HepG2 (cell line): ENCODE results near the gene QRFPR. TPM values are rescaled to one million over a fixed set of nuclear protein-coding genes. Genes with fewer than 3 reads are reported as not detected.

ENCODE experiments used
- ATAC-seq: fragments of 200-7000 bp; cut with Tn5 transposase; 3 replicates; pipeline ENCODE4 v1.9.1; 2020; ENCODE audit warnings: mild to moderate bottlenecking, moderate library complexity
- BruUV-seq: library from RNA; stranded (reverse); fragments of 400-500 nt; replicated peaks from 2 replicates; lab custom pipeline; 2021; lab: Mats Ljungman, UMichigan
- CTCF ChIA-PET: fragments of 300-600 bp; formaldehyde crosslinking; extraction: SDS; loops from one replicate; lab custom pipeline; 2021; ENCODE audit warnings: low total read pairs, inconsistent platforms, low intra/inter-chr PET ratio; lab: Yijun Ruan, JAX
- POLR2A ChIA-PET: fragments of 350-600 bp; sonication (Branson Sonifier 250); formaldehyde crosslinking; loops from one replicate; lab custom pipeline; 2020; ENCODE audit warnings: antibody characterized with exemption, inconsistent platforms; lab: Yijun Ruan, JAX
- DNase-seq: peaks from one replicate; pipeline ENCODE4 v3.0.0-alpha.2; 2015; ENCODE audit warnings: low spot score
- FAIRE-seq: peaks from 3 replicates; lab custom pipeline; 2011; peaks lifted over from hg19 to GRCh38; lab: Jason Lieb, UNC
- H2AFZ ChIP-seq: one replicate; pipeline ENCODE4 v1.6.1; 2011; ENCODE audit warnings: low read length, inconsistent platforms
- H3K27ac ChIP-seq: fragments of 300-600 bp; 3 replicates; pipeline ENCODE4 v1.8.0; 2011; ENCODE audit warnings: mixed run types, mild to moderate bottlenecking, mixed read lengths, low read length, inconsistent platforms; ENCODE audit not compliant: insufficient read depth; ENCODE audit errors: extremely low read length
- H3K27me3 ChIP-seq, 2 experiments: fragments of 200-600 bp in 1 of 2; 2 replicates in 1 of 2; 3 replicates in 1 of 2; pipeline versions ENCODE4 v1.6.0 to v1.8.0; 2011; ENCODE audit warnings: low read length in 2 of 2, mild to moderate bottlenecking in 2 of 2, moderate library complexity in 2 of 2, inconsistent platforms in 1 of 2; ENCODE audit not compliant: insufficient read depth in 2 of 2, control insufficient read depth in 1 of 2
- H3K36me3 ChIP-seq, 2 experiments: fragments of 200-600 bp in 1 of 2; replicated peaks in 1 of 2; 2 replicates in 1 of 2; 3 replicates in 1 of 2; pipeline versions ENCODE4 v1.5.1 to v1.8.0; 2011; ENCODE audit warnings: low read length in 2 of 2, inconsistent platforms in 1 of 2; ENCODE audit not compliant: insufficient read depth in 2 of 2, control insufficient read depth in 1 of 2
- H3K4me1 ChIP-seq: 2 replicates; pipeline ENCODE4 v1.5.1; 2012; ENCODE audit warnings: low read length, inconsistent platforms; ENCODE audit not compliant: insufficient read depth
- H3K4me2 ChIP-seq: 2 replicates; pipeline ENCODE4 v1.6.0; 2011; ENCODE audit warnings: low read depth, low read length, inconsistent platforms
- H3K4me3 ChIP-seq, 3 experiments: fragments of 200-600 bp in 1 of 3; sonication (generic), shearing (Covaris generic) in 1 of 3; replicated peaks in 1 of 3; 2 replicates each; pipeline ENCODE4 v1.5.1; 2011 to 2016; ENCODE audit warnings: low read length in 3 of 3, inconsistent platforms in 2 of 3, low read depth in 2 of 3, mild to moderate bottlenecking in 2 of 3, control low read depth in 1 of 3, mixed read lengths in 1 of 3; ENCODE audit not compliant: insufficient read depth in 1 of 3
- H3K79me2 ChIP-seq: one replicate; pipeline ENCODE4 v1.6.1; 2011; ENCODE audit warnings: low read length, inconsistent platforms; ENCODE audit not compliant: insufficient read depth
- H3K9ac ChIP-seq: 2 replicates; pipeline ENCODE4 v1.6.0; 2011; ENCODE audit warnings: mild to moderate bottlenecking, low read depth, low read length, inconsistent platforms; ENCODE audit not compliant: insufficient read depth
- H3K9me3 ChIP-seq: 2 replicates; pipeline ENCODE4 v1.5.1; 2012; ENCODE audit warnings: mild to moderate bottlenecking, low read length
- H4K20me1 ChIP-seq: 2 replicates; pipeline ENCODE4 v1.6.0; 2011; ENCODE audit warnings: inconsistent platforms, mild to moderate bottlenecking, low read length, moderate library complexity; ENCODE audit not compliant: insufficient read depth
- AKAP8 ChIP-seq: sonication (generic); formaldehyde crosslinking; IDR thresholded peaks from 2 replicates; pipeline ENCODE4 v1.5.1; 2020; ENCODE audit warnings: mild to moderate bottlenecking, missing genetic modification reagents
- MLLT10 ChIP-seq: sonication (generic); formaldehyde crosslinking; IDR thresholded peaks from 2 replicates; pipeline ENCODE4 v1.4.0; 2020; ENCODE audit warnings: missing genetic modification reagents
- NCOA2 ChIP-seq: sonication (generic); formaldehyde crosslinking; IDR thresholded peaks from 2 replicates; pipeline ENCODE4 v1.8.0; 2022; ENCODE audit warnings: inconsistent platforms
- NFE2L1 ChIP-seq: sonication (generic); formaldehyde crosslinking; IDR thresholded peaks from 2 replicates; pipeline ENCODE4 v1.4.0; 2020; ENCODE audit warnings: missing genetic modification reagents, mild to moderate bottlenecking, borderline replicate concordance
- NFYC ChIP-seq: IDR thresholded peaks from 2 replicates; pipeline ENCODE4 v1.6.1; 2016; ENCODE audit warnings: missing genetic modification reagents, missing compliant biosample characterization
- PHF8 ChIP-seq: sonication (generic); formaldehyde crosslinking; IDR thresholded peaks from 2 replicates; pipeline ENCODE4 v1.5.0; 2020; ENCODE audit warnings: missing genetic modification reagents
- ZNF333 ChIP-seq: sonication (generic); formaldehyde crosslinking; IDR thresholded peaks from 2 replicates; pipeline ENCODE4 v1.4.0; 2020; ENCODE audit warnings: mild to moderate bottlenecking, missing genetic modification reagents, borderline replicate concordance
- ZNF441 ChIP-seq: sonication (generic); formaldehyde crosslinking; IDR thresholded peaks from 2 replicates; pipeline ENCODE4 v1.7.0; 2021; ENCODE audit warnings: missing genetic modification reagents, borderline replicate concordance
- ZNF549 ChIP-seq: sonication (generic); formaldehyde crosslinking; IDR thresholded peaks from 2 replicates; pipeline ENCODE4 v1.5.0; 2020; ENCODE audit warnings: missing genetic modification reagents
- ZNF567 ChIP-seq: sonication (generic); formaldehyde crosslinking; IDR thresholded peaks from 2 replicates; pipeline ENCODE4 v1.8.1; 2023; ENCODE audit warnings: mild to moderate bottlenecking, missing genetic modification reagents, borderline replicate concordance
- ZNF619 ChIP-seq: sonication (generic); formaldehyde crosslinking; IDR thresholded peaks from 2 replicates; pipeline ENCODE4 v1.4.0; 2020; ENCODE audit warnings: mild to moderate bottlenecking, missing genetic modification reagents
- ZNF780A ChIP-seq: sonication (generic); formaldehyde crosslinking; IDR thresholded peaks from 2 replicates; pipeline ENCODE4 v1.8.0; 2022; ENCODE audit warnings: mild to moderate bottlenecking, missing genetic modification reagents, moderate library complexity
- ZNF83 ChIP-seq: sonication (generic); formaldehyde crosslinking; IDR thresholded peaks from 2 replicates; pipeline ENCODE4 v1.4.0; 2020; ENCODE audit warnings: missing genetic modification reagents, mild to moderate bottlenecking, borderline replicate concordance
- WGBS: methylation state at CpG from one replicate; pipeline ENCODE4 v1.1.6; 2017; ENCODE audit warnings: low lambda C conversion rate; 5-methylcytosine and 5-hydroxymethylcytosine counted together
- in situ Hi-C: cut with HindIII; loops from 2 replicates; pipeline ENCODE4 v1.10.0; 2017; ENCODE audit warnings: low pct_unique_long_range_greater_than_20kb; ENCODE audit not compliant: extremely low pct_ligation_motif_present
- intact Hi-C: fragments of 100-400 bp; cut with micrococcal nuclease; formaldehyde crosslinking; loops from one replicate; pipeline ENCODE4 v1.10.0; 2022; ENCODE audit not compliant: unreplicated experiment
- polyA plus RNA-seq, 8 experiments: library from polyadenylated mRNA; depleted of rRNA in 3 of 8; stranded (reverse) in 7 of 8; unstranded in 1 of 8; fragments of >200 nt; fragmentation: Illumina TruSeq in 4 of 8; extraction: Trizol in 4 of 8; gene quantifications; 2 replicates each; pipeline versions ENCODE4 v1.2.1 to v1.2.3, GENCODE V29; 2011 to 2016; ENCODE audit warnings: low read depth in 4 of 8, missing spikeins in 1 of 8, mixed read lengths in 1 of 8; ENCODE audit not compliant: insufficient read depth in 1 of 8
- total RNA-seq, 5 experiments: library from RNA; depleted of rRNA; stranded (reverse); fragments of >200 nt; fragmentation: Illumina TruSeq; extraction: Trizol; gene quantifications; 2 replicates each; pipeline ENCODE4 v1.2.3, GENCODE V29; 2016; ENCODE audit warnings: low read depth in 1 of 5
- TF ChIP-seq, protein P1 (sequence below): sonication (generic); formaldehyde crosslinking; conservative IDR thresholded peaks from 2 replicates; pipeline ENCODE4 v1.4.0; 2020; ENCODE audit warnings: missing genetic modification reagents
- TF ChIP-seq, protein P2 (sequence below): sonication (generic); formaldehyde crosslinking; IDR thresholded peaks from 2 replicates; pipeline ENCODE4 v1.5.1; 2020; ENCODE audit warnings: missing genetic modification reagents, mild to moderate bottlenecking, borderline replicate concordance

The QRFPR gene
- total and polyA plus RNA-seq, 2 of the 13 experiments (the other 11 are each of a cell fraction or from before 2014, with no cell fraction given), result not detected

DNA sequence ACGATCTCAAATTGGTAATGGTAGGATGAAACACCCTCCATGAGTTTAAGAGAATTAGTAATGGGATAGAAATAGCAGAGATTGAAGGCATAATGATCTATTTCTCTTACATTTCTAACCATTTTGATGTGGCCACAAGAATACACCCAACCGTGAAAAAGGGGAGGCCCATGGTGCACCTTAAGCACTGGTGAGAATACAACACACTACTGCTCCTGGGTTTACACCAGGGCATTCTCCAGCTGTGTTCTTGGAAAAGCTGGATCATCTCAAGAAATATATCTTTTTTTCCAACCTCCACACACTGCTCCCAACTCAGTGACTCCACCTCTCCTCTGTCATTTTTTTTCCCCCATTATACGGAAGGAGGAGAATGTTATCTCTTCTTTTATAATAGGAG is 1.5 kb downstream of the QRFPR start:
- no peak for FAIRE-seq
- no peak for DNase-seq
- Histone ChIP-seq H3K27me3 (peaks cover 1 to 21% of the 10 kb centered on the region in 2 experiments; a peak in 3 of 5 replicates), H3K9me3 (no peaks in the 10 kb centered on the region), H3K36me3 (no peaks in the 10 kb centered on the region), H4K20me1 (no peaks in the 10 kb centered on the region), H2AFZ (no peak overlapping the region), H3K9ac (no peak overlapping the region), H3K4me3 (no peak overlapping the region), H3K4me1 (no peaks in the 10 kb centered on the region), H3K79me2 (no peaks in the 10 kb centered on the region), H3K4me2 (no peak overlapping the region), H3K27ac (no peak overlapping the region)
- no peak for ATAC-seq
- no peak for TF ChIP-seq ZNF567 (CRISPR knock-in tag)
- TF ChIP-seq, protein P1, sequence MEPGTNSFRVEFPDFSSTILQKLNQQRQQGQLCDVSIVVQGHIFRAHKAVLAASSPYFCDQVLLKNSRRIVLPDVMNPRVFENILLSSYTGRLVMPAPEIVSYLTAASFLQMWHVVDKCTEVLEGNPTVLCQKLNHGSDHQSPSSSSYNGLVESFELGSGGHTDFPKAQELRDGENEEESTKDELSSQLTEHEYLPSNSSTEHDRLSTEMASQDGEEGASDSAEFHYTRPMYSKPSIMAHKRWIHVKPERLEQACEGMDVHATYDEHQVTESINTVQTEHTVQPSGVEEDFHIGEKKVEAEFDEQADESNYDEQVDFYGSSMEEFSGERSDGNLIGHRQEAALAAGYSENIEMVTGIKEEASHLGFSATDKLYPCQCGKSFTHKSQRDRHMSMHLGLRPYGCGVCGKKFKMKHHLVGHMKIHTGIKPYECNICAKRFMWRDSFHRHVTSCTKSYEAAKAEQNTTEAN (CRISPR knock-in tag), result no peak
- TF ChIP-seq, protein P2, sequence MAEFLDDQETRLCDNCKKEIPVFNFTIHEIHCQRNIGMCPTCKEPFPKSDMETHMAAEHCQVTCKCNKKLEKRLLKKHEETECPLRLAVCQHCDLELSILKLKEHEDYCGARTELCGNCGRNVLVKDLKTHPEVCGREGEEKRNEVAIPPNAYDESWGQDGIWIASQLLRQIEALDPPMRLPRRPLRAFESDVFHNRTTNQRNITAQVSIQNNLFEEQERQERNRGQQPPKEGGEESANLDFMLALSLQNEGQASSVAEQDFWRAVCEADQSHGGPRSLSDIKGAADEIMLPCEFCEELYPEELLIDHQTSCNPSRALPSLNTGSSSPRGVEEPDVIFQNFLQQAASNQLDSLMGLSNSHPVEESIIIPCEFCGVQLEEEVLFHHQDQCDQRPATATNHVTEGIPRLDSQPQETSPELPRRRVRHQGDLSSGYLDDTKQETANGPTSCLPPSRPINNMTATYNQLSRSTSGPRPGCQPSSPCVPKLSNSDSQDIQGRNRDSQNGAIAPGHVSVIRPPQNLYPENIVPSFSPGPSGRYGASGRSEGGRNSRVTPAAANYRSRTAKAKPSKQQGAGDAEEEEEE (CRISPR knock-in tag), result no peak
- no peak for TF ChIP-seq ZNF619 (CRISPR knock-in tag)
- POLR2A ChIA-PET, result no interaction called here
- no TSS peak for BruUV-seq
- intact Hi-C loops, result no loop called here
- 25% methylated on average over 3 of the region's 3 CpGs for WGBS
- CTCF ChIA-PET, result no interaction called here
- in situ Hi-C loops, result loop anchor here (10.0 kb wide), 2 partner anchors 276 to 356 kb away; no protein-coding TSS in a partner anchor

DNA sequence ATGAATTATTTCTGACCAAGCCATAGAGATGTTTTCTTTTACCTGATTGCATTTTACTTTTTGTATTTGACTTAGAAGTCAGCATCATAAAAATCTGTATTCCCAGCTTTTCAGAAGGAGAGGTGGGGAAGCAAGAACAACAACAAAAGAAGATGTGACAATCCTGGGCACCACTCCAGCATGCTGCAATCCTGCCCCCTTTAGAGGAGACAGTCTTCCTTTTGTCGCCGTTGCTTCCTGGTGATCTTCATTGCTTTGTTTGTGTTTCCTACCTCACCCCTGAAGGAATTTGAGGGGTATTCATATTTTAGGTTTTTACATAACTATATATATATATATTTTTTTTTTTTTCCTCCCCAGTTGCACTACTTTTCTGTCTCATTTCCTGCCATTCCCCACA is 3.7 kb downstream of the QRFPR start:
- BruUV-seq, result no TSS peak
- no peak for ATAC-seq
- no peak overlapping the region for H2AFZ ChIP-seq
- TF ChIP-seq NFE2L1 (CRISPR knock-in tag) (no peak), ZNF549 (CRISPR knock-in tag) (no peak), AKAP8 (no peak), ZNF780A (CRISPR knock-in tag) (no peak), NFYC (CRISPR knock-in tag) (no peak), NCOA2 (CRISPR knock-in tag) (no peak), PHF8 (CRISPR knock-in tag) (no peak), ZNF333 (no peak), ZNF441 (CRISPR knock-in tag) (no peak), MLLT10 (CRISPR knock-in tag) (no peak), ZNF83 (CRISPR knock-in tag) (no peak)
- TF ChIP-seq, all 625 proteins: peak for 0
- CTCF ChIA-PET, result no interaction called here
- H3K9ac ChIP-seq, result no peak overlapping the region
- peaks cover 1 to 21% of the 10 kb centered on the region in 2 experiments; a peak in 3 of 5 replicates for H3K27me3 ChIP-seq
- no peaks in the 10 kb centered on the region for H3K36me3 ChIP-seq
- DNase-seq, result no peak
- no peak overlapping the region for H3K27ac ChIP-seq
- in situ Hi-C loops (loop anchor here (10.0 kb wide), 2 partner anchors 278 to 358 kb away; no protein-coding TSS in a partner anchor), intact Hi-C loops (no loop called here)
- POLR2A ChIA-PET, result no interaction called here
- FAIRE-seq, result no peak
- no peaks in the 10 kb centered on the region for H3K4me1 ChIP-seq
- H3K4me2 ChIP-seq, result no peak overlapping the region
- no peaks in the 10 kb centered on the region for H3K79me2 ChIP-seq
- no peaks in the 10 kb centered on the region for H4K20me1 ChIP-seq
- no peak overlapping the region for H3K4me3 ChIP-seq
- no peaks in the 10 kb centered on the region for H3K9me3 ChIP-seq
- 0% methylated on average over 2 of the region's 2 CpGs for WGBS
